HG03558 (cell line): ENCODE data around the gene CPNE1.

Experiments
- ATAC-seq: cut with Tn5 transposase; IDR thresholded peaks from one replicate; pipeline ENCODE4 v1.9.1; 2021; ENCODE audit warnings: moderate number of reproducible peaks; ENCODE audit not compliant: unreplicated experiment; ENCODE audit errors: extremely low read depth

Gene CPNE1

GRCh38 chr20:35601990-35602389 is 62.7 kb downstream of the CPNE1 start:
- no peak for ATAC-seq

GRCh38 chr20:35600993-35601973 is 63.4 kb downstream of the CPNE1 start:
- no peak for ATAC-seq

GRCh38 chr20:35600176-35600992 is 64.3 kb downstream of the CPNE1 start:
- ATAC-seq = no peak

GRCh38 chr20:35599776-35600120 is 65.0 kb downstream of the CPNE1 start:
- no peak for ATAC-seq

GRCh38 chr20:35598899-35599775 is 65.6 kb downstream of the CPNE1 start:
- no peak for ATAC-seq

GRCh38 chr20:35598476-35598875 is 66.2 kb downstream of the CPNE1 start:
- no peak for ATAC-seq

GRCh38 chr20:35597186-35597585 is 67.5 kb downstream of the CPNE1 start:
- ATAC-seq = no peak

GRCh38 chr20:35595901-35596300 is 68.8 kb downstream of the CPNE1 start:
- no peak for ATAC-seq

- ATAC-seq = no peak
Measured at GRCh38 chr20:35595456-35595855, 69.2 kb downstream of the CPNE1 start.

GRCh38 chr20:35592339-35592974 is 72.2 kb downstream of the CPNE1 start:
- no peak for ATAC-seq

- ATAC-seq = no peak
Measured at GRCh38 chr20:35588397-35588796, 76.3 kb downstream of the CPNE1 start.

- no peak for ATAC-seq
Measured at GRCh38 chr20:35587436-35587835, 77.3 kb downstream of the CPNE1 start.

- ATAC-seq = no peak
Measured at GRCh38 chr20:35586751-35587425, 77.8 kb downstream of the CPNE1 start.

- ATAC-seq = no peak
Measured at GRCh38 chr20:35583636-35584560, 80.8 kb downstream of the CPNE1 start.

- no peak for ATAC-seq
Measured at GRCh38 chr20:35582741-35583404, 81.8 kb downstream of the CPNE1 start.

GRCh38 chr20:35582131-35582530 is 82.6 kb downstream of the CPNE1 start:
- ATAC-seq = no peak

- no peak for ATAC-seq
Measured at GRCh38 chr20:35579196-35579595, 85.5 kb downstream of the CPNE1 start.

- ATAC-seq = no peak
Measured at GRCh38 chr20:35578469-35578868, 86.2 kb downstream of the CPNE1 start.
